Parathyroid adenoma (tissue), 2 donors: ENCODE measurements around the gene CNOT2.

Experiments used
- H2AFZ ChIP-seq: fragments of 300-600 bp; sonication (generic); one replicate; pipeline ENCODE4 v1.7.0; 2017; ENCODE audit warnings: antibody characterized with exemption, mild to moderate bottlenecking
- H3K27ac ChIP-seq: fragments of 300-600 bp; sonication (generic); one replicate; pipeline ENCODE4 v1.7.0; 2017
- H3K27me3 ChIP-seq: fragments of 300-600 bp; sonication (generic); one replicate; pipeline ENCODE4 v1.7.0; 2017; ENCODE audit warnings: low read length; ENCODE audit not compliant: control insufficient read depth, insufficient read depth
- H3K36me3 ChIP-seq: fragments of 300-600 bp; sonication (generic); one replicate; pipeline ENCODE4 v1.7.0; 2017; ENCODE audit warnings: low read length; ENCODE audit not compliant: control insufficient read depth, insufficient read depth
- H3K4me1 ChIP-seq: fragments of 300-600 bp; sonication (generic); one replicate; pipeline ENCODE4 v1.7.0; 2017; ENCODE audit warnings: control low read depth
- H3K4me2 ChIP-seq: fragments of 300-600 bp; sonication (generic); one replicate; pipeline ENCODE4 v1.7.0; 2017; ENCODE audit warnings: low read length
- H3K4me3 ChIP-seq: fragments of 300-600 bp; sonication (generic); one replicate; pipeline ENCODE4 v1.7.0; 2017; ENCODE audit warnings: low read depth, low read length
- H3K79me2 ChIP-seq: fragments of 300-600 bp; sonication (generic); one replicate; pipeline ENCODE4 v1.7.0; 2017; ENCODE audit warnings: control low read depth
- H3K9ac ChIP-seq: fragments of 300-600 bp; sonication (generic); one replicate; pipeline ENCODE4 v1.7.0; 2017; ENCODE audit warnings: mild to moderate bottlenecking
- H3K9me3 ChIP-seq: fragments of 300-600 bp; sonication (generic); one replicate; pipeline ENCODE4 v1.7.0; 2017; ENCODE audit warnings: low read length; ENCODE audit not compliant: control insufficient read depth
- TF ChIP-seq, protein P1 (sequence below): fragments of 300-600 bp; sonication (generic); IDR thresholded peaks from one replicate; pipeline ENCODE4 v1.7.0; 2017; ENCODE audit warnings: antibody characterized with exemption, mild to moderate bottlenecking
- donor health status: primary hyperparathyroidism.

CNOT2 gene

DNA sequence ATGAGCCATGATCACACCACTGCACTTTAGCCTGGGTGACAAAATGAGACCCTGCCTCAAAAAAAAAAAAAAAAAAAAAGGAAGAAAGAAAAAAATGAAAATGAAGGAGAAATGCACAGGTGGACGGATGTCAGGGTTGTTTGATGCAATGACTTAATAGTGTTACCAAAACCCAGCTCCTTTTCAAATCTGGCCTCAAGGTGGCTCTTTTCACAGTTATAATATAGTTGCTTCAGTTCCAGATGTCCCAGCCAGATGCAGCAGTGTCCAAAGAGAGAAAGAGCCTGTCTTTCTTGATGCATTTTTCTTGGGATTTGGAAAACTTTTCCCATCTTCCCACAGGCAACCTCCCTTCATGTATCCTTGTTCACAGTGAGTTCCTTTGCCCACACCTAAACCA, 159.4 kb downstream of the CNOT2 start:
- Histone ChIP-seq H3K27ac (no peak overlapping the region), H3K9me3 (no peaks in the 10 kb centered on the region), H3K4me2 (no peak overlapping the region), H3K9ac (no peak overlapping the region), H3K79me2 (no peaks in the 10 kb centered on the region), H3K4me1 (no peaks in the 10 kb centered on the region), H3K27me3 (no peaks in the 10 kb centered on the region), H3K36me3 (no peaks in the 10 kb centered on the region), H2AFZ (no peak overlapping the region), H3K4me3 (no peak overlapping the region)
- TF ChIP-seq, protein P1, sequence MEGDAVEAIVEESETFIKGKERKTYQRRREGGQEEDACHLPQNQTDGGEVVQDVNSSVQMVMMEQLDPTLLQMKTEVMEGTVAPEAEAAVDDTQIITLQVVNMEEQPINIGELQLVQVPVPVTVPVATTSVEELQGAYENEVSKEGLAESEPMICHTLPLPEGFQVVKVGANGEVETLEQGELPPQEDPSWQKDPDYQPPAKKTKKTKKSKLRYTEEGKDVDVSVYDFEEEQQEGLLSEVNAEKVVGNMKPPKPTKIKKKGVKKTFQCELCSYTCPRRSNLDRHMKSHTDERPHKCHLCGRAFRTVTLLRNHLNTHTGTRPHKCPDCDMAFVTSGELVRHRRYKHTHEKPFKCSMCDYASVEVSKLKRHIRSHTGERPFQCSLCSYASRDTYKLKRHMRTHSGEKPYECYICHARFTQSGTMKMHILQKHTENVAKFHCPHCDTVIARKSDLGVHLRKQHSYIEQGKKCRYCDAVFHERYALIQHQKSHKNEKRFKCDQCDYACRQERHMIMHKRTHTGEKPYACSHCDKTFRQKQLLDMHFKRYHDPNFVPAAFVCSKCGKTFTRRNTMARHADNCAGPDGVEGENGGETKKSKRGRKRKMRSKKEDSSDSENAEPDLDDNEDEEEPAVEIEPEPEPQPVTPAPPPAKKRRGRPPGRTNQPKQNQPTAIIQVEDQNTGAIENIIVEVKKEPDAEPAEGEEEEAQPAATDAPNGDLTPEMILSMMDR = no peak

DNA sequence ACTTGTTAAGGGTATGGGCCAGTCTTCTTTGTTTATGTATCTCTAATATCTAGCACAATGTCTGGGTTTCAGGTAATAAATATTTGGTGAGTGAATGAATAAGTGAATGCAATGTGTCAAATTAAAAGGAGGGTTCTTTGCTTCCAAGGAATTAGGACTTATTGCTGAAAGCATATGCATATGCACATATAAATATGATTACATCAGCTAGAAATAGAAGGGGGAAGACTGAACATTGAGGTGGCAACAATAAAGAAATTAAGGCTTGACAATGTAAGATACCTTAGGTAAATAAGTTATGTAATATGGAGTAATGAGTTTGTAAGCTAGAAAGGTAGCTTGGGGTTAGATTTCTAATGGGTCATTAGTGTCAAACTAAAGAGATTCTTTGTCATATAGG, 160.6 kb downstream of the CNOT2 start:
- Histone ChIP-seq H3K4me1 (no peaks in the 10 kb centered on the region), H2AFZ (no peak overlapping the region), H3K27ac (no peak overlapping the region), H3K27me3 (no peaks in the 10 kb centered on the region), H3K36me3 (no peaks in the 10 kb centered on the region), H3K9ac (no peak overlapping the region), H3K4me2 (no peak overlapping the region), H3K9me3 (no peaks in the 10 kb centered on the region), H3K79me2 (no peaks in the 10 kb centered on the region), H3K4me3 (no peak overlapping the region)
- TF ChIP-seq, protein P1 = no peak
